ENCODE results near the gene ACBD7. TPM values are rescaled to one million over a fixed set of nuclear protein-coding genes. Genes with fewer than 3 reads are reported as not detected.

Gene ACBD7
- total and polyA plus RNA-seq, 2 of the 8 experiments (the other 6 are each of a cell fraction or from before 2014, with no cell fraction given), result 9.0 to 17.8 TPM

GRCh38 chr10:15113766-15114165 lies 25.2 kb upstream of the ACBD7 start:
- no peaks in the 10 kb centered on the region for H3K4me1 ChIP-seq (replicated peaks in 1 of 4; ENCODE audit: control insufficient read depth in 3 of 4, insufficient read depth in 4 of 4, low read length in 3 of 4)
- H2AFZ ChIP-seq (ENCODE audit: low read length), result no peak overlapping the region
- 96% methylated on average over 4 of the region's 4 CpGs; no CpG with 5 or more reads in 1 of the 2 experiments for WGBS, 2 experiments (ENCODE audit: extremely low coverage in 1 of 2, insufficient coverage in 1 of 2, insufficient read length in 1 of 2, insufficient replicate concordance in 2 of 2, low coverage in 1 of 2, low lambda C conversion rate in 2 of 2, missing lambda C conversion rate in 1 of 2)
- no peak overlapping the region for H2AK5ac ChIP-seq (ENCODE audit: low read depth, low read length)
- H3K27me3 ChIP-seq (replicated peaks in 1 of 4; ENCODE audit: control insufficient read depth in 3 of 4, extremely low read depth in 1 of 4, insufficient read depth in 3 of 4, low read length in 3 of 4), result no peaks in the 10 kb centered on the region
- H2BK120ac ChIP-seq (replicated peaks; ENCODE audit: low read depth, low read length), result no peak overlapping the region
- H3K9me3 ChIP-seq (ENCODE audit: insufficient read depth in 2 of 2, low read depth in 1 of 2, low read length in 1 of 2), result no peaks in the 10 kb centered on the region
- DNase-seq (ENCODE audit: low read depth in 1 of 2, low spot score in 2 of 2), result no peak
- no peak for TF ChIP-seq RBBP5 (IDR thresholded peaks at IDR 0.05; ENCODE audit: borderline replicate concordance, low read depth, low read length)
- no peak for TF ChIP-seq BRCA1 (IDR thresholded peaks at IDR 0.05; ENCODE audit: low read depth, low read length)
- no peak for TF ChIP-seq KDM1A (IDR thresholded peaks at IDR 0.05; ENCODE audit: borderline replicate concordance, low read length)
- no peak for TF ChIP-seq KDM4A (IDR thresholded peaks at IDR 0.05; ENCODE audit: low read depth, low read length, severe bottlenecking)
- no peak for TF ChIP-seq JUND (IDR thresholded peaks at IDR 0.05; ENCODE audit: low read length)
- H4K8ac ChIP-seq (ENCODE audit: extremely low read depth, insufficient read depth, low read length), result no peak overlapping the region
- POLR2A ChIA-PET (ENCODE audit: partially characterized antibody), result no interaction called here
- CTCF ChIA-PET (ENCODE audit: partially characterized antibody), result interaction anchor here (0.9 to 1.4 kb wide), 2 partner anchors 8 to 141 kb away, joined by 3 to 4 read pairs; no protein-coding TSS in a partner anchor
- H3K4ac ChIP-seq (replicated peaks; ENCODE audit: insufficient read length, low read depth, low read length), result no peak overlapping the region
- no peak overlapping the region for H3K18ac ChIP-seq (ENCODE audit: extremely low read depth, low read length)
- no peak overlapping the region for H3K14ac ChIP-seq (ENCODE audit: insufficient read length)
- H2BK20ac ChIP-seq (ENCODE audit: low read length), result no peak overlapping the region
- no peak overlapping the region for H3K9ac ChIP-seq (replicated peaks in 1 of 4; ENCODE audit: extremely low read depth in 1 of 4, low read depth in 3 of 4, low read length in 3 of 4)
- no peak overlapping the region for H2BK12ac ChIP-seq (ENCODE audit: low read depth, low read length)
- H3K23ac ChIP-seq (ENCODE audit: insufficient read length), result no peak overlapping the region
- H3K79me1 ChIP-seq (ENCODE audit: low read depth, low read length), result no peaks in the 10 kb centered on the region
- no peak for FAIRE-seq
- no peak overlapping the region for H2BK15ac ChIP-seq (ENCODE audit: low read length)
- peaks cover 0 to 8% (median 1%) of the 10 kb centered on the region in 4 experiments; a peak in 6 of 8 replicates for H3K36me3 ChIP-seq (ENCODE audit: control insufficient read depth in 2 of 4, insufficient read depth in 4 of 4, low read length in 3 of 4)
- H3K79me2 ChIP-seq (ENCODE audit: control insufficient read depth in 1 of 2, insufficient read depth in 2 of 2, low read length in 2 of 2), result no peaks in the 10 kb centered on the region
- H3K4me2 ChIP-seq (ENCODE audit: insufficient read depth in 1 of 2, low read depth in 2 of 2, low read length in 2 of 2), result no peak overlapping the region
- no peak overlapping the region for H3K4me3 ChIP-seq (ENCODE audit: extremely low read depth in 1 of 4, insufficient read depth in 2 of 4, low read depth in 3 of 4, low read length in 4 of 4)
- no peak overlapping the region for H4K5ac ChIP-seq (ENCODE audit: insufficient read length, low read depth, low read length)
- no peaks in the 10 kb centered on the region for H3K23me2 ChIP-seq (ENCODE audit: low read depth, low read length)
- no peak overlapping the region for H3K27ac ChIP-seq (ENCODE audit: low read depth, low read length)
- H4K20me1 ChIP-seq (replicated peaks in 1 of 2; ENCODE audit: control insufficient read depth in 1 of 2, insufficient read depth in 2 of 2, low read length in 2 of 2), result no peaks in the 10 kb centered on the region
- no peak overlapping the region for H3K56ac ChIP-seq (replicated peaks; ENCODE audit: insufficient read length, low read depth, low read length)
- H2BK5ac ChIP-seq (ENCODE audit: low read depth, low read length), result no peak overlapping the region
- no peak overlapping the region for H4K91ac ChIP-seq (replicated peaks; ENCODE audit: insufficient read length, low read length)

Measured in H1 (cell line).